Inferior parietal cortex (tissue), 1 donor: ENCODE results near the gene PPM1H.

Experiments
- DNase-seq: peaks from one replicate; pipeline ENCODE4 v3.0.0-alpha.2; 2016; ENCODE audit errors: extremely low spot score

PPM1H gene

DNA sequence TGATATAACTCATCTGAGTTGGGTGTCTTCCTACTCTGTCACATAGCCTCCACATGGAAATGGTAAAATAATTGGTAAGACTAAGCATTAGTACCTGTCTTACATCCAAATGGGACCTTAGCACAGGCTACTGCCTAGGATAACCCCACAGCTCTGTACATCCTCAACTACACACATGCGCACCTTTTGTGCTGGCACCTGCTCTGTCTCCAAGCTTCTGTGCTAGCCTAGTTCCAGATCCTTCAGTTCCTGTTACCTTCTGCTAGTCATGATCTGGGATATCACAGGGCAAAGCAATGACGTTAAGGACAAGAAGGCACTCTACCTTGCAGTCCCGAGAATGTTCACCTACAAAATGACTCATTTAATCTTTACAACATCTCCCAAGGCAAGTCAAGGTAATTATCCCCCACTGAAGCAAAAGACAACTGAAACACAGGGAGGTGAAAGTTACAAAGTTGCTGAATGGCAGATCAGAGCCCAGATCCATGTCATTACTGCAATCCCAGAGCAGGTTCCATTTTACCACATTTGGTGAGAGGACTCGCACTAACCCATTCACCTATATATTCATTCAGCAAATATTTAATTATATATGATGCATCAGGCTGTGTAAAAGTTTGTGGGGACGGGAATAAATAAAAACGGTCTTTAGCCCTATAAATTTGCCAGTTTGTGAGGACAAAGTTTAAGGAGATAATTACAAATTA, 61.7 kb downstream of the PPM1H start:
- no peak for DNase-seq

DNA sequence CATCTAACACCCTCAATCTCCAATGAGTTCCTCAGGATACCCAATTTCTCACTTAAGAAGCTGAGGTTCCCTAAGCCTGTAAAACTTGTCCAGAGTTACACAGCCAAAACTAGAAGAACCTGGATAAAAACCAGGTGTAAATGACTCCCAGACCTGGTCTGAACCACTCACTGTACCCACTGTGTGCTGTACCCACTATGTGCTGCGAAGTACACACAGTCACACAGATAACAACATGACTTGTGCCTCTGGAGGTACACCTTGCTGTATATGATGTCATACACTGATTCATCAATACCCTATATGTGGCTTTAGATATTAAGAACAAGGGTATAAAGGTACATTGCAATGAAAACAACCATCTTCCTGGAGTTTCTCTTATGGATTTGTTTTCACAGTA, 66.1 kb downstream of the PPM1H start:
- no peak for DNase-seq

DNA sequence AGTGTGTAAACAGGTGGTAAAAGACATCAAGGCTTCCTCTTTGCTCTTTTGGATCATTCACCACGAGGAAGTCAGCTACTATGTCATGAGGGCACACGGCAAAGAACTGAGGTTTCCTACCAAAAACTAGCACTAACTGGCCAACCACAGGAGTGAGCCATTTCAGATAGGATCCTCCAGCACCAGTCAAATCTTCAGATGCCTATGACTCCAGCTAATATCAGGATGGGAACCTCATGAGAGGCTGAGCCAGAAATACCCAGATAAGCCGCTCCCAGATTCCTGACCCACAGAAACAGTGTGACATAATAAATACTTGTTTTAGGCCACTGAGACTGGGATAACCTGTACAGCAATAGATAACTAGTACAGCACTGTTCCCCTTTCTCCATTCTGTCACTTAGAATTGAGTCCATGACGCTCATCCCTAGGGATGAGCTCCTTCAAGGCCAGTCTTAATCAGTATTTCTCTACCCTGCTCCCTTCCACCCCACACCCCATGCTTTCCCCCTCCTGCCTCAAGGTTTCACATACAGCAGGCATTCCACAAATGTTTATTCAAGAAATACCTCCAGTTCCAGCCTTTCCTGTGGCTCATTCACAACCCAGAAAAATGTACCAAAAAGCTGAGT, 68.4 kb downstream of the PPM1H start:
- DNase-seq, result no peak

DNA sequence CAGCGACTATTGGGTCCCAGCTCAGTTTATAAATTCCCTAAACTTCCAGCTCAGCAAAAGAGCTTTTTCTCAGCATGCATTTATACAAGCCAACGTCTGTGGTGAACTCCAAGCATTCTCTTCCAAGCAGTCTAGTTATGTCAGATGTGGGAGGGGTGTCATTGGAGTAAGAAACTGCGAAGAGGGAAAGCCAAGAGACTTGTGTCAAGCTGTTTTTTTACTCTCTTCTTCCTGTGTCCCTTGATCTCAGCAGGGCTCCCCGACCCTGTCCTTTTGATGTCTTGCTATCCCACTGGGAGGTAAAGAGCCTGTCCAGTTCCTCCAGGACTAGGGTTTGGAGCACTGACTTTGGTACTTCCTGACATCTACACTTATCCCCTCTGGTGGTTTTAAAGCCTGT, 69.0 kb downstream of the PPM1H start:
- DNase-seq, result no peak

DNA sequence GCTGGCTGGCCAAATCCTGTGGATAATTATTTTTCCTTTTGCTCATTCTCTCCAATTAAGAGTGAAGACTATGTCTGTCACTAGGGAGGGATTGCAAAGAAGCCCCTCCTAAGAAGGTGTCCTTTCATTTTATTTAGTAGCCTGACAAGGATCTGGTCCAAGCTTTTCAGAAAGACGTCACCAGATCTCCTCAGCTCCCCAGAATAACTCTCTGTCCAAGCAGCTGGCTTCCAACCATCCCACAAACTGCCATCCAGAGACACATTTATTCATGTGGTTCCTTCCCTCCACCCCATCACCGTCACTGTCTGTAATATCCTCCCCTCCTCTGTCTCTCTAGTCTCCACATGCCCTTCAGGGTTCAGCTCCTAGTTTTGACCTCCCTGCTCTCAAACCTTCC, 69.9 kb downstream of the PPM1H start:
- DNase-seq, result no peak

DNA sequence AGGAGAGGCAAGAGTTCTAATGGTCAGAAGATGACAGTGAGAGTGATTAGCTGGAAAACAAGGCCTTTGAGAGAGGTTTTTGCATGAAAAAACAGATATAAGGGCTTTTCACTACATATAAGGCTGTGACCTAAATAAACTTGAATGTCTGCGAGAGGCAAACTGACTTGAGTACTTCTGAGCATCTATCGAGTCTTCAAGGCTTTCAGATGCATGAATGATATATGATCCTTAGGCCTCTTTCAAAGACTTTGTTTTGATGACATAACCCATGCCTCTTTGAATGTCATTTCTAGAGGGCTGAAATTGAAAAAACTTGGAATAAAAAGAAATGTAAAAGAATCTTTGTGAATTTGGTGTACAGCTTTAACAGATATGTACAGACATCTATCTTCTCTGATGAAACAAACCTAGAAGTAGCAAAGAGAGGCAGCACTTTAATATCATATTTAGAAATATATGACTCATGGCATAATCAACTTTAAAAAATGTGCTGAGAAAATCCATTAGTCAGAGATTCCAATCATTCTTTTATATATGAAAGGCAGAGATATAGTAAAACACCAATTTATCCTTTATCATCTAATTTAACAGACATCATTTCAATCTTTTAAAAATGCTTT, 72.6 kb downstream of the PPM1H start:
- DNase-seq, result no peak

DNA sequence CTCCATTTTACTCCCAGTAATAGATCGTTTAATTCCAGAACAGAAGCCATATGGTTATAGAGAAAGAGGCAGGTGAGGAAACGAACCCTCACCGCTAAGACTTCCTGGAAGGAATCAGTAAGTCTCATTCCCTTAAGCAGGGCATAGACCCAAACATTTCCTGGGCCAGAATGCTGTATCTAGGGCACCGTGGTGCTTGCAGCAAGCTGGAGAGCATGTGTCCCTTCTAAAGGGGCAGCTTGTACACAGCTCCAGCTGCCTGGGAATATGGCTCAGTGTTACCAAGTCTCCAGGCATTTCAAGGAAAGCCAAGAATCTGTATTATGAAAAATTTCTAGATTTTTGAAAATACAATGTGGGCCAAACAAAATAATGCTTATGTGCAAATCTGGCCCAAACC, 73.4 kb downstream of the PPM1H start:
- DNase-seq, result no peak

DNA sequence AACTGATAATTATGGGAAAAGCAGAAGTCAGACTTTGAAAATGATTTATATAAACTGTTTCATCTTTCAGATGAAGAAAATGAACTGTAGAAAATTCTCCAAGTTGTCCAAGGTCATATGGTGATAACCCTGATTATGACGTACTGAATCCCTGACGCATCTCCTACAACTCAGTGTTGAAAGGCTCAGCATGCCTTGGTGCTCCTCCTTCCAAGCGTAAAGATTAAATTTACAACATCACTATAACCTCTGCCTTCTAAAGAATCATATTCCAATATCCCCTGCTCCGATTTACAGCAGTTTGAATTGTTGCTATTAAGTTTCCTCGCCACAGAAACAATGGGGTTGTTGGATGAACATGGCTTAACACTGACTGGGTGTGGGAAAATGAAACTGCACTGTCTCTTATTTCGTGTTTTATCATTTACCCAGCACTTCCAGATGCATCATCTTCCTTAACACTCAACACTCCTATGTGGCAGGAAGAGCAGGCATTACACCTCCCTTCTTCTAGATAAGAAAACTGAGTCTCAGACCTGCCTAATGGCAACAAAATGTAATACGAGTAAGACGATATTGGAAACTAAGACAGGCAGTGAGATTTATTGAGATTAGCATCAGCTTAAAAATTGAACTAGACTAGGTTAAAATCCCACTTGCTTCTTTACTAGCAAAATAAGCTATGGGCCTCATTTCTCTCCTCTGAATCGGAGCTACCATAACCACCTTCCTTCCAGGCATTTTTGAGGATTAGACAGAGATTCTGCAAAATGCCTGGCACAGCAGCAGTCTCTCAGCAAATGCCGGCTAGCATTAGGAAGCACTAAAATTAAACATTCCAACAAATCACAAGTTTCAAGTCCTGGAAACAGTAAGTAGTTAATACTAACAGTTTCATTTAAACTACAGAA, 74.2 kb downstream of the PPM1H start:
- no peak for DNase-seq

DNA sequence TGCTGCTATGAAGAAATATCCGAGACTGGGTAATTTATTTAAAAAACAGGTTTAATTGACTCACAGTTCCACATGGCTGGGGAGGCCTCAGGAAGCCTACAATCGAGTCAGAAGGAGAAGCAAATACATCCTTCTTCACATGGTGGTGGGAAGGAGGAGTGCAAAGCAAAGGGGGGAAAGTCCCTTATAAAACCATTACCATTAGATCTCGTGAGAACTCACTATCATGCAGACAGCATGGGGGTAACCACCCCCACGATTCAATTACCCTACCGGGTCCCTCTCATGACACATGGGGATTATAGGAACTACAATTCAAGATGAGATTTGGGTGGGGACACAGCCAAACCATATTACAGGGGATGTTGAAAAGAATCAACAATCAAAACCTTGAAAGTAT, 74.9 kb downstream of the PPM1H start:
- no peak for DNase-seq

DNA sequence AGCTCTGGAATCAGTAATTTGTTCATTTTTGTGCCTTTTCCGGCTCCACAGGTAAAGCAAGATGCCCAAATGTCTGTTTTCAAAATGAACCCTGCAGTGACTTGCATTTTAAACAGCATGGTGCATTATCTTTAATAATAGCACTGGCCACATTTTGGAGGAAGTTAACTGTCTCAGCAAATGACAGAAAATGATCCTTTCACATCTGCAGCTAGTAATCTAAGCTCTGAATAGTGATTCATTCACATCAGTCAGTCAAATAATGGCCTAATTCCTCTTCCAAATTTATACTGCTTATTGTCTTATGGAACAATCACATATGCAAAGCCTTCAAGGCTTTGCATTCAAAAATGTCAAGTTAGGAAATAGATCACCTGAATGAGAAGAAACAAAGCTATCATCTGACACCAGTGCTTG, 75.6 kb downstream of the PPM1H start:
- DNase-seq, result no peak

DNA sequence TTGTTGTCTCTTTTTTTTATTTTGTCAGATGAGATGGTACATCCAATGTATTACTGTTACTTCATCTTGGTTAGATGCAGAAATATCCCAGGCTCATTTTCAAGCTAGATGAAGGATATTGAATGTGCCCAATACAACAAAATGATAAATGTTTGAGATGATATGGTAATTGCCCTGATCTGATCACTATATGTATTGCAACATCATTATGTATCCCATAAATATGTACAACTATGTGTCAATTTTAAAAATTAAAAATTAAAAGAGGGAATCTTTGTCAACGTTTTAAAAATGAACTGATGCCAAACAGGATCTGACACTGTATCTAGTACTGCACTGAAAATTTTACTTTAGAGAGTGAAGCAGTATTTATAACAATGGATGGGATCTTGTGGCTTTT, 78.5 kb downstream of the PPM1H start:
- DNase-seq, result no peak

DNA sequence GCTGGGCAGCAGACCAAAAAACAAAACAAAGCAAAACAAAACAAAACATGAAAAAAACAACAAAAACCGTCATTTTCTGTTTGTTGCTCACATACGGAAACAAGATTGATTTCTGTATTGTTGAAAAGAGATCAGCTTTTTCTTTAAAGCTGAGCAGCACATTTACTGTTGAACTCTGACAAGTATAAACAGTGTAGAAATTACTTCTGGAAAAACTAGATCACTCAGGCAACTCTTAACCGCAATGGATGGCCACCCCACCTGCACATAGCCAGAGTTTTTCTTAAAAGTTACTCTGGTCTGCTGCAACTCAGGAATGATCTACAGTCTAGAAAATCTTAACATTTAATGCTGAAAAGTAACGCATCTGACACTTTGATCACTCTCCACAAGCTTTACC, 80.9 kb downstream of the PPM1H start:
- DNase-seq, result no peak

DNA sequence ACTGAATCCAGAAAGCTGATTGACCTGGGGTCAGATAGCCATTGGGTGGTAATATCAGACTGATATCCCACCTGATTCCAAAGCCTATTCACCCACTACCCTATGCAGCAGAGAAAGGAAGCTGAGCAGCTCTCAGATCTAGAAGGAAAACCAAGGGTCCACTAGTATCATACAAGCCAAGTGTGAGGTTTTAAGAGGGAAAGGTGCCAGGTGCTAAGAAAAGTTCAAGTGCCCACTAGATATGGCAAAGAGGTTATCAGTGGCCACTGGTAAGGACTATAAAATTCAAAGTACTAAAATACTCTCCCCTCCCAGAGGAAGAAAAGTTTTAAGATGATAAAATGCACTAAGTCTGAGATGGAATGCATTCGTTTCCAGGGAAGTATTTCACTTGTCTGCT, 85.6 kb downstream of the PPM1H start:
- DNase-seq, result no peak

DNA sequence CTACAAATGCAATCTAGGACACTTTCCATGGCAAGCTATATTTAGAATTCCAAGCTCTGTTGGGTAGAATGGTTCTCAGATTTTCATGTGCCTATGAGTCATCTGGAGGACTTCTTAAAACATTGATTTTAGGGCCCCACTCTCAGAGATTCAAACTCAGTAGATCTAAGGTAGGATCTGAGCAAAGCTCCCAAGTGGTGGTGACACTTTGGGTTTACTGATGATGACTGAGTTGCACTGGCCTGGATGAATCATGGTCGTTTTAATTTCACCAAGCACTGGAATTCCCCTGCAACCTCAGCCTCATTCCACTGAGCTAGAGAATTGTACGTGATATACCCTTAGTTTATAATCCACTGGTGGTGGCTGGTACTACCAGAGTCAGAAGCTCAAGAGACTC, 86.5 kb downstream of the PPM1H start:
- DNase-seq, result no peak

DNA sequence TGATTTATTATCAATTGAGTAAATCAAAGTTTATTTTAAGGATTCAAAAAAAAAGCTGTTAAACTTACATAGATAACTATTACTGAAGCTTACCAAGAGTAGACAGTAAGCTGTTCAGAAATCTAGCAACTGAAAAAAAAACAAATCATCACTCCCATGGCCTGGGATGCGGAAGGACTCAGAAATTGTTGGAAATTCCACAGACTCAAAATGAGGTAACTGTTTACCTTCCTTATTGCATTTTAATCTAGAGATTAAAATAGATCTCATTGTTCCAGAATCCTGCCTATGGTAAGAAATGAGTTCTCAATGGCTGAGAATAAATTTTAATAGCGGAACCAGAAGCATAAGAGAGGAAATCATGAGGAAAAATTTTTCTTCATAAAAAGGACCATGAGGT, 87.2 kb downstream of the PPM1H start:
- no peak for DNase-seq

DNA sequence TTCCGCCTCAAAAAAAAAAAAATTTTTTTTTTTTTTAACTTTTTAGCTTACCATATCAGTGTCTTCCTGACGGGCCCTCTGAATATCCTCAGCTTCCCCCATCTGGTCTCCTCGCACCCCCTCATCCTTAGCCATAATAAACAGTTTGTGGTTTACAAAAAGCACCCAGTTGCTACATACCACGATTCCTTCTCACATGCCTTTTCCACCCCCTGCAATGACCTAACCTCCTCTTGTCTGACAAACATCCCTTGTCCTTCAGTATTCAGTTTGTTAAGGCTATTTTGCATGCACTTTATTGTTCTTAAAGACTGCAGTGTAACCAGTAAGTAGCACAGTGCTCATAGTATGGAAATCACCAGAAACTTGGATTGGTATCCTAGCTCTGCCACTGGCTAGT, 88.5 kb downstream of the PPM1H start:
- DNase-seq, result no peak

DNA sequence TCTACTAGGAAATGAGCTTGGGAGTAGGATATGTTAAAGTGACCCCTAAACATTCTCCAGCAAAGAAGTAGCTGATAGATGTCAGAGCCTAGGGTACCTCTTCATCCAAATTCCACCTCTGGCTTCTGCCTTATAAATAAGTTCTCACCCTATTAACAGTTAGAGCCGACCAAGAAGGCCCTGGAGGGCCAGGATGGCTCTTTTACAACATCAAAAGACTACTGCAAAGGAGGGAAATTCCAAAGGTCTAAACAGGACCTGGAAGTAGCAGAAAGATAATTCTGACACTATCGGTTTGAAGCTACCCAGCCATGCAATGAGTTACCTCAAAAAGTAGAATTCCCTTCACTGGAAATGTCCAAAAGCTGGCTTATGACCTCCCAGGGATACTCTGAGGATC, 90.0 kb downstream of the PPM1H start:
- DNase-seq, result no peak

DNA sequence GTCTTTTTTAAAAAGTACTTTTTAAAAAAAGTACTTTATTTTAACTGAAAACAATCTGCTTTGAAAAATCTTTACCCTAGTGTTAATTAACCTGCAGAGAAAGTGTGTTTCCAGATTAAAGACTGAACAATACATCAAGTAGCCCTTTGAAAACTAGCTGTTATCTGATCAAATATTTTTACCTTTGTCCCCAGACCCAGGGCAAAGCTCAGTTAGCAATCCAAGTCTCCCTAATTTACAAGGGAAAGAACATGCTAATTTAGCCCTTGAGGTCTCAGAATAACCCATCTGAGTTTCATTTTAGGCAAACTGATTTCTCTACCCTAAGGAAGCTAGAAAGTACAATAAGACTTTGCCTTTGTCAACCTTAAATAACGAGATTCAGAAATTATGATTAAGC, 91.2 kb downstream of the PPM1H start:
- DNase-seq, result no peak

DNA sequence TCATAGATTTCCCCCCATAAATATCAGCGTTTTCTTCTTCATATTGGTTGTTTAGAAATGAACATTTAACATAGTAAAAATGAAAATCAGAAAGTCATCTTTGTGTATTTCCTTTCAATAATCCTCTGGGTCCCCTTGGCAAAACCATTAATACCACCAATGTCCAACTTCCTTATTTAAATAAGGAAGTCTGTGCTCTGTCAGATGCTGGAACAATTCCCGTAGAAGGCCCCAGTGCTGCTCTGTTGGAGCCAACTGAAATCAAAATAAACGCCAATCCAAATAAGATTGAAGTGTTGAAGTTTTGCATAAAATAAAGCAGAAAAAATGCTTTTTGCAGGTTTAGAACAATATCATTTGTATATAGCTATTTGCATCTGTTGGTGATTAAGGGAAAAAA, 93.1 kb downstream of the PPM1H start:
- no peak for DNase-seq

DNA sequence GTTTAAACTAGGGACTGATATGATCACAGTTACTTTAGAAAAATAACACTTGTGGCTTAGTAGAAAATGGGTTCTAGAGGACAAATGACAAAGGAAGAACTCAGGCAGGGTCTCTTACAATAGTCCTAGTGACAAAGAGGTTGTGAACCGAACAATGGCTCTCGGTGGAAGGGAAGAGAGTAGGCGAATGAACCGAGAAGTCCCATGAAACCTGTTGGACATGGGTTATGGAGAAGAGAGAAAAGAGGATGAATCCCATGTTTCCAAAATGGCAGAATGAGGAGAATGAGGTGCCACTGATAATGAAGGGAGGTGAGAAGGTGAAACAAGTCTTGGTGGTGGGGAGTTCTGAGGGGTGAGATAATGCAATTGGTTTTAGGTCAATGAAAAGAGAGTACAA, 94.1 kb downstream of the PPM1H start:
- no peak for DNase-seq

DNA sequence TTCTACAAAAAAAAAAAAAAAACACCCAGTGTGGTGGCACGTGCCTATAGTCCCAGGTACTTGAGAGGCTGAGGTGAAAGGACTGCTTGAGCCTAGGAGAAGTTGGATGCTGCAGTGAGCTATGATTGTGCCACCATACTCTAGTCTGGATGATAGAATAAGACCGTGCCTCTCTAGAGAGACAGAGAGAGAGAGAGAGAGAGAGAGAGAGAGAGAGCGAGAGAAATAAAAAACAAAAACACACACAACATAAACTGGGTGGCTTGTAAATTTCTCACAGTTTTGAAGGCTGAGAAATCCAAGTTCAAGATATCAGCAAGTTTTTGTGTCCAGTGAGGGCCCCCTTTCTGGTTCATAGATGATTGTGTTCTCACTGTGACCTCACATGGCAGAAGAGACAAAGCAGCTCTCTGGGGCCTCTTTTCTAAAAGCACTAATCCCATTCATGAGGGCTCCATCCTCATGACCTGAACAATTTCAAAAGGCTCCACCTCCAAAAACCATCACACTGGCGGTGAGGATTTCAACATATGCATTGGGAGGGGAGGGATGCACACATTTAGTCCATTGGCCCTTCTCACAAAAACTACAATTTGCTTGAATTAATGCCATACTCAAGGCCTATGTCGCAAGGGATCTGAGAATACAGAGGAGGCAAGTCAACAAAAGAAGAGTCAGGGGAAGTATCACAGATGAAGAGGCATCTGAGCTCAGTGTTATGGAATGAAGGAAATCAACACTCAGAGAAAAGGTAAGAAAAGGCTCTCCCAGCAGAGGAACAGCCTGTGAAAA, 94.9 kb downstream of the PPM1H start:
- DNase-seq, result no peak
